K562 (cell line): ENCODE measurements around the gene CRYZL1. TPM values are rescaled to one million over a fixed set of nuclear protein-coding genes. Genes with fewer than 3 reads are reported as not detected.
A peak's percentile ranks its signal among the peaks of the same experiment; 100 is the strongest.

ENCODE experiments used
- BCLAF1 ChIP-seq, 2 experiments: fragments of 450-650 bp in 1 of 2; IDR thresholded peaks; 2 replicates each; pipeline ENCODE4 v1.6.1; 2011 to 2017; ENCODE audit warnings: low read depth in 2 of 2, antibody characterized with exemption in 1 of 2, borderline replicate concordance in 1 of 2, low read length in 1 of 2, mild to moderate bottlenecking in 1 of 2, mixed read lengths in 1 of 2; ENCODE audit not compliant: control insufficient read depth in 1 of 2
- ELF4 ChIP-seq: fragments of 450-650 bp; formaldehyde crosslinking; IDR thresholded peaks from 2 replicates; pipeline ENCODE4 v1.4.0; 2022; ENCODE audit warnings: missing genetic modification characterization
- ETV5 ChIP-seq: sonication (generic); formaldehyde crosslinking; IDR thresholded peaks from 2 replicates; pipeline ENCODE4 v1.4.0; 2020; ENCODE audit warnings: low read depth, mild to moderate bottlenecking, missing genetic modification reagents
- FOXK2 ChIP-seq, 2 experiments: fragments of 450-650 bp; IDR thresholded peaks in 1 of 2; conservative IDR thresholded peaks in 1 of 2; 2 replicates each; pipeline ENCODE4 v1.6.1; 2016; ENCODE audit warnings: low read depth in 2 of 2, mild to moderate bottlenecking in 1 of 2
- NEUROD1 ChIP-seq: fragments of 150-350 bp; IDR thresholded peaks from 2 replicates; pipeline ENCODE4 v1.6.1; 2014; ENCODE audit warnings: borderline replicate concordance, low read length, low read depth; ENCODE audit not compliant: partially characterized antibody
- NR4A1 ChIP-seq, 2 experiments: fragments of 250-450 bp in 1 of 2; fragments of 450-650 bp in 1 of 2; sonication (Bioruptor Pico) in 1 of 2; IDR thresholded peaks; 2 replicates each; pipeline versions ENCODE4 v1.4.0 to v1.6.1; 2016 to 2020; ENCODE audit warnings: mild to moderate bottlenecking in 2 of 2, missing compliant biosample characterization in 1 of 2, missing genetic modification characterization in 1 of 2, moderate library complexity in 1 of 2
- PHB2 ChIP-seq: fragments of 450-650 bp; IDR thresholded peaks from 2 replicates; pipeline ENCODE4 v1.6.1; 2017; ENCODE audit warnings: low read depth
- RAD51 ChIP-seq: fragments of 450-650 bp; IDR thresholded peaks from 2 replicates; pipeline ENCODE4 v1.7.1; 2016; ENCODE audit warnings: low read depth, mild to moderate bottlenecking, borderline replicate concordance
- polyA plus RNA-seq, 8 experiments: library from polyadenylated mRNA; depleted of rRNA in 4 of 8; stranded (reverse) in 5 of 8; unstranded in 3 of 8; fragments of >200 nt; fragmentation: Nextera tagmentation in 2 of 8; fragmentation: Illumina TruSeq in 1 of 8; extraction: Ambion mirVana in 2 of 8; extraction: Trizol in 1 of 8; gene quantifications; 2 replicates each; pipeline versions ENCODE4 v1.2.1 to v1.2.3, GENCODE V29; 2011 to 2014; ENCODE audit warnings: inconsistent platforms in 1 of 8, missing spikeins in 1 of 8
- total RNA-seq, 7 experiments: library from RNA; depleted of rRNA in 6 of 7; stranded (reverse); fragments of >200 nt in 6 of 7; fragmentation: Illumina TruSeq in 2 of 7; extraction: Trizol in 2 of 7; gene quantifications; 2 replicates each; pipeline versions ENCODE4 v1.2.1 to v1.2.3, GENCODE V29; 2011 to 2021; ENCODE audit warnings: low replicate concordance in 1 of 7
- TF ChIP-seq, protein P1 (sequence below): fragments of 250-450 bp; sonication (Bioruptor Pico); IDR thresholded peaks from 2 replicates; pipeline ENCODE4 v1.5.0; 2020; ENCODE audit warnings: mild to moderate bottlenecking
- TF ChIP-seq, protein P2 (sequence below): fragments of 250-450 bp; sonication (Bioruptor Pico); IDR thresholded peaks from 2 replicates; pipeline ENCODE4 v1.9.0; 2021; ENCODE audit warnings: mild to moderate bottlenecking, inconsistent platforms
- TF ChIP-seq, protein P3 (sequence below): fragments of 450-650 bp; IDR thresholded peaks from 2 replicates; pipeline ENCODE4 v1.6.1; 2018; ENCODE audit not compliant: partially characterized antibody

The CRYZL1 gene
- total and polyA plus RNA-seq, 9 of the 15 experiments (the other 6 are each of a cell fraction or from before 2014, with no cell fraction given), result 19.9 to 98.2 (median 39.2) TPM

DNA sequence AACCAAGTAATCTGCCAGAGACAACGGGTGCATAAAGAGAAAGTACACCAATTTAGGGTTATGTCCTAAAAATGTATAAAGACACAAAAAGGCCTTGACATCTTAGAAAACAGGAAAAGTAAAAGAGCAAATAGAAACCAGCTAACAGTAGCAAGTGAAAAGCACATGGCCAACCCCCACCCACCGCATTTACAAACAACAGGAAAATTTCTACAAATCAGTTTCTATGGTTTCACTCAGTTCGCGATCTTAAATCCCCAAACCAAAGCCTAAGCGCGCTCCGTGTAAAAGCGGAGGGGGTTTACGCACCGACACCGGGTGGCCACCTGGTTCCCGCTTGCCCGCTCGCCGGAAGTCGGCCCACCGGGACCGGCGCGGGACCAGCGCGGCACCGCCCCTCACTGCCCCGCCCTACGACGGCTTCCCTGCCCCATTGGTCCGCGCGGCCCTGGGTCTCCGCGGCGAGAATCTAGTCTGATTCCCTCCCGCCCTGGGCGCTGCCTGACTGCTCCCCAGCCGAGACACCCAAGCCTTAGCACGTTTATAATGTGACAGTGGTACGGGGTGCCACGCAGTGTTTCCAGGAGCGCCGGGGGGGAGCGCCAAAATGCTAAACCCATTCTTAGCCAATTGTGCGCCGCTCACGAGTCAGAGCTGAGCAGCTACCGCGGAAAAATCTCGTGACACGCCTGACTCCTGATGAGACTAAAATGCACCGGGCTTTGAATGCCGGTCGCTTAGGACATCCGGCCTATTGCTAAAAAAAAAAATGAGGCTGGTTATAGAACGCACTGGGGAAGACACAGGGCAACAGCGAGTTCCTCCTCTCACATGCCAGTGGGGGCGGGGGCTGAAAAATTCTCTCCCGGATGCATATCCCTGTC is 99.5 kb downstream of the CRYZL1 start, which contains the start of gene GART (continued):
- 0 out of 2 replicates have a peak, but pooled peaks have one; percentile 14 for TF ChIP-seq RAD51
- TF ChIP-seq NEUROD1, result peak; percentile 69
- peak; percentile 53 to 85; a peak in 3 of 4 replicates for TF ChIP-seq FOXK2 (conservative IDR thresholded peaks at IDR 0.05 in 1 of 2, IDR thresholded peaks at IDR 0.05 in 1 of 2; ENCODE audit: low read depth in 2 of 2)
- TF ChIP-seq, protein P1, sequence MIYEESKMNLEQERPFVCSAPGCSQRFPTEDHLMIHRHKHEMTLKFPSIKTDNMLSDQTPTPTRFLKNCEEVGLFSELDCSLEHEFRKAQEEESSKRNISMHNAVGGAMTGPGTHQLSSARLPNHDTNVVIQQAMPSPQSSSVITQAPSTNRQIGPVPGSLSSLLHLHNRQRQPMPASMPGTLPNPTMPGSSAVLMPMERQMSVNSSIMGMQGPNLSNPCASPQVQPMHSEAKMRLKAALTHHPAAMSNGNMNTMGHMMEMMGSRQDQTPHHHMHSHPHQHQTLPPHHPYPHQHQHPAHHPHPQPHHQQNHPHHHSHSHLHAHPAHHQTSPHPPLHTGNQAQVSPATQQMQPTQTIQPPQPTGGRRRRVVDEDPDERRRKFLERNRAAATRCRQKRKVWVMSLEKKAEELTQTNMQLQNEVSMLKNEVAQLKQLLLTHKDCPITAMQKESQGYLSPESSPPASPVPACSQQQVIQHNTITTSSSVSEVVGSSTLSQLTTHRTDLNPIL (CRISPR knock-in tag), result no peak
- TF ChIP-seq ELF4 (CRISPR knock-in tag), result no peak
- TF ChIP-seq, protein P2, sequence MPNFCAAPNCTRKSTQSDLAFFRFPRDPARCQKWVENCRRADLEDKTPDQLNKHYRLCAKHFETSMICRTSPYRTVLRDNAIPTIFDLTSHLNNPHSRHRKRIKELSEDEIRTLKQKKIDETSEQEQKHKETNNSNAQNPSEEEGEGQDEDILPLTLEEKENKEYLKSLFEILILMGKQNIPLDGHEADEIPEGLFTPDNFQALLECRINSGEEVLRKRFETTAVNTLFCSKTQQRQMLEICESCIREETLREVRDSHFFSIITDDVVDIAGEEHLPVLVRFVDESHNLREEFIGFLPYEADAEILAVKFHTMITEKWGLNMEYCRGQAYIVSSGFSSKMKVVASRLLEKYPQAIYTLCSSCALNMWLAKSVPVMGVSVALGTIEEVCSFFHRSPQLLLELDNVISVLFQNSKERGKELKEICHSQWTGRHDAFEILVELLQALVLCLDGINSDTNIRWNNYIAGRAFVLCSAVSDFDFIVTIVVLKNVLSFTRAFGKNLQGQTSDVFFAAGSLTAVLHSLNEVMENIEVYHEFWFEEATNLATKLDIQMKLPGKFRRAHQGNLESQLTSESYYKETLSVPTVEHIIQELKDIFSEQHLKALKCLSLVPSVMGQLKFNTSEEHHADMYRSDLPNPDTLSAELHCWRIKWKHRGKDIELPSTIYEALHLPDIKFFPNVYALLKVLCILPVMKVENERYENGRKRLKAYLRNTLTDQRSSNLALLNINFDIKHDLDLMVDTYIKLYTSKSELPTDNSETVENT (CRISPR knock-in tag), result peak; percentile 89
- no peak for TF ChIP-seq BCLAF1 (IDR thresholded peaks at IDR 0.05; ENCODE audit: borderline replicate concordance in 1 of 2, control insufficient read depth in 1 of 2, low read depth in 2 of 2, low read length in 1 of 2)
- peak; percentile 8; the same call in 1 of the 2 replicates for TF ChIP-seq NR4A1 (CRISPR knock-in tag; IDR thresholded peaks at IDR 0.05)
- no peak; the same call in 1 of the 2 replicates for TF ChIP-seq NR4A1 (tag; IDR thresholded peaks at IDR 0.05)
- TF ChIP-seq ETV5 (CRISPR knock-in tag), result peak; percentile 81; the same call in 1 of the 2 replicates
- 0 out of 2 replicates have a peak, but pooled peaks have one; percentile 4 for TF ChIP-seq PHB2
- TF ChIP-seq, protein P3, sequence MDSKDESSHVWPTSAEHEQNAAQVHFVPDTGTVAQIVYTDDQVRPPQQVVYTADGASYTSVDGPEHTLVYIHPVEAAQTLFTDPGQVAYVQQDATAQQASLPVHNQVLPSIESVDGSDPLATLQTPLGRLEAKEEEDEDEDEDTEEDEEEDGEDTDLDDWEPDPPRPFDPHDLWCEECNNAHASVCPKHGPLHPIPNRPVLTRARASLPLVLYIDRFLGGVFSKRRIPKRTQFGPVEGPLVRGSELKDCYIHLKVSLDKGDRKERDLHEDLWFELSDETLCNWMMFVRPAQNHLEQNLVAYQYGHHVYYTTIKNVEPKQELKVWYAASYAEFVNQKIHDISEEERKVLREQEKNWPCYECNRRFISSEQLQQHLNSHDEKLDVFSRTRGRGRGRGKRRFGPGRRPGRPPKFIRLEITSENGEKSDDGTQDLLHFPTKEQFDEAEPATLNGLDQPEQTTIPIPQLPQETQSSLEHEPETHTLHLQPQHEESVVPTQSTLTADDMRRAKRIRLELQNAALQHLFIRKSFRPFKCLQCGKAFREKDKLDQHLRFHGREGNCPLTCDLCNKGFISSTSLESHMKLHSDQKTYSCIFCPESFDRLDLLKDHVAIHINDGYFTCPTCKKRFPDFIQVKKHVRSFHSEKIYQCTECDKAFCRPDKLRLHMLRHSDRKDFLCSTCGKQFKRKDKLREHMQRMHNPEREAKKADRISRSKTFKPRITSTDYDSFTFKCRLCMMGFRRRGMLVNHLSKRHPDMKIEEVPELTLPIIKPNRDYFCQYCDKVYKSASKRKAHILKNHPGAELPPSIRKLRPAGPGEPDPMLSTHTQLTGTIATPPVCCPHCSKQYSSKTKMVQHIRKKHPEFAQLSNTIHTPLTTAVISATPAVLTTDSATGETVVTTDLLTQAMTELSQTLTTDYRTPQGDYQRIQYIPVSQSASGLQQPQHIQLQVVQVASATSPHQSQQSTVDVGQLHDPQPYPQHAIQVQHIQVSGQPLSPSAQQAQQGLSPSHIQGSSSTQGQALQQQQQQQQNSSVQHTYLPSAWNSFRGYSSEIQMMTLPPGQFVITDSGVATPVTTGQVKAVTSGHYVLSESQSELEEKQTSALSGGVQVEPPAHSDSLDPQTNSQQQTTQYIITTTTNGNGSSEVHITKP, result peak; percentile 26
